Endothelial cell of umbilical vein (primary cell): ENCODE data around the gene OTC. TPM values are rescaled to one million over a fixed set of nuclear protein-coding genes. Genes with fewer than 3 reads are reported as not detected.

Experiments
- BruUV-seq: library from RNA; stranded (reverse); fragments of 400-500 nt; replicated peaks from 2 replicates; lab custom pipeline; 2021; lab: Mats Ljungman, UMichigan
- CTCF ChIA-PET: fragments of 300-600, 350-600 bp; sonication (Branson Sonifier 250); formaldehyde crosslinking; loops from one replicate; lab custom pipeline; 2021; ENCODE audit warnings: antibody characterized with exemption, inconsistent platforms; lab: Charles Lee
- POLR2A ChIA-PET: fragments of 300-600, 350-600 bp; sonication (Branson Sonifier 250); formaldehyde crosslinking; loops from one replicate; lab custom pipeline; 2021; ENCODE audit warnings: antibody characterized with exemption, inconsistent platforms; lab: Charles Lee
- DNase-seq: peaks from one replicate; pipeline ENCODE4 v3.0.0-alpha.2; 2011; ENCODE audit warnings: low read depth, low spot score
- FAIRE-seq: peaks from 2 replicates; lab custom pipeline; 2011; peaks lifted over from hg19 to GRCh38; lab: Jason Lieb, UNC
- H2AFZ ChIP-seq: 2 replicates; pipeline ENCODE4 v1.6.0; 2012; ENCODE audit warnings: low read depth, low read length, control low read depth, inconsistent platforms
- H3K27ac ChIP-seq: 2 replicates; pipeline ENCODE4 v1.5.1; 2011; ENCODE audit warnings: low read depth, mild to moderate bottlenecking, control low read depth, low read length, moderate library complexity; ENCODE audit not compliant: insufficient read depth
- H3K27me3 ChIP-seq, 2 experiments: 2 replicates each; pipeline versions ENCODE4 v1.6.0 to v1.6.1; 2011; ENCODE audit warnings: low read length in 2 of 2, mixed read lengths in 1 of 2; ENCODE audit not compliant: control insufficient read depth in 2 of 2, insufficient read depth in 2 of 2
- H3K36me3 ChIP-seq, 2 experiments: 2 replicates in 1 of 2; 3 replicates in 1 of 2; pipeline ENCODE4 v1.5.1; 2011; ENCODE audit warnings: low read length in 2 of 2, mild to moderate bottlenecking in 1 of 2, moderate library complexity in 1 of 2; ENCODE audit not compliant: control insufficient read depth in 2 of 2, insufficient read depth in 2 of 2; ENCODE audit errors: extremely low read depth in 1 of 2
- H3K4me1 ChIP-seq: 3 replicates; pipeline ENCODE4 v1.5.1; 2011; ENCODE audit warnings: mild to moderate bottlenecking, low read length; ENCODE audit not compliant: control insufficient read depth, insufficient read depth; ENCODE audit errors: extremely low read depth
- H3K4me2 ChIP-seq: 2 replicates; pipeline ENCODE4 v1.6.1; 2011; ENCODE audit warnings: low read length, control low read depth, mixed read lengths; ENCODE audit not compliant: insufficient read depth
- H3K4me3 ChIP-seq, 3 experiments: fragments of 200-600 bp in 1 of 3; sonication (generic), shearing (Covaris generic) in 1 of 3; replicated peaks in 1 of 3; 2 replicates each; pipeline ENCODE4 v1.5.1; 2011 to 2016; ENCODE audit warnings: control low read depth in 3 of 3, low read length in 3 of 3, mild to moderate bottlenecking in 2 of 3, inconsistent platforms in 1 of 3, low read depth in 1 of 3, moderate library complexity in 1 of 3; ENCODE audit not compliant: insufficient read depth in 1 of 3
- H3K79me2 ChIP-seq: 2 replicates; pipeline ENCODE4 v1.6.0; 2012; ENCODE audit warnings: low read length, inconsistent platforms; ENCODE audit not compliant: control insufficient read depth, insufficient read depth
- H3K9ac ChIP-seq: replicated peaks from 2 replicates; pipeline ENCODE3; 2011; ENCODE audit warnings: low read length, control low read depth; ENCODE audit not compliant: insufficient read depth; ENCODE audit errors: extremely low read depth
- H3K9me1 ChIP-seq: replicated peaks from 3 replicates; pipeline ENCODE4 v1.6.0; 2011; ENCODE audit warnings: mild to moderate bottlenecking, low read length; ENCODE audit not compliant: control insufficient read depth, insufficient read depth; ENCODE audit errors: extremely low read depth
- H3K9me3 ChIP-seq: replicated peaks from 2 replicates; pipeline ENCODE4 v1.5.1; 2012; ENCODE audit warnings: low read length, inconsistent platforms; ENCODE audit not compliant: control insufficient read depth, insufficient read depth
- H4K20me1 ChIP-seq: replicated peaks from 2 replicates; pipeline ENCODE3; 2011; ENCODE audit warnings: mild to moderate bottlenecking, low read length; ENCODE audit not compliant: control insufficient read depth, insufficient read depth; ENCODE audit errors: extremely low read depth
- CTCF ChIP-seq, 2 donors: IDR thresholded peaks; 1 replicate in 1 of 2; 2 replicates in 1 of 2; pipeline ENCODE4 v1.5.1; 2011; ENCODE audit warnings: low read length in 2 of 2, mild to moderate bottlenecking in 2 of 2, moderate library complexity in 2 of 2, control low read depth in 1 of 2, inconsistent platforms in 1 of 2, low read depth in 1 of 2; ENCODE audit not compliant: insufficient read depth in 1 of 2; ENCODE audit errors: extremely low read depth in 1 of 2
- EZH2 ChIP-seq: IDR thresholded peaks from 2 replicates; pipeline ENCODE4 v1.6.1; 2012; ENCODE audit warnings: borderline replicate concordance, low read depth, mild to moderate bottlenecking, moderate library complexity, low read length, inconsistent platforms; ENCODE audit not compliant: severe bottlenecking
- FOS ChIP-seq: IDR thresholded peaks from 2 replicates; pipeline ENCODE4 v1.6.1; 2011; ENCODE audit warnings: mild to moderate bottlenecking, low read length, moderate library complexity, borderline replicate concordance; ENCODE audit not compliant: insufficient read depth
- GATA2 ChIP-seq: IDR thresholded peaks from 2 replicates; pipeline ENCODE4 v1.7.0; 2011; ENCODE audit warnings: low read depth, mild to moderate bottlenecking, moderate library complexity, mixed read lengths, low read length; ENCODE audit not compliant: insufficient read length, insufficient read depth
- JUN ChIP-seq: IDR thresholded peaks from 2 replicates; pipeline ENCODE4 v1.6.1; 2011; ENCODE audit warnings: borderline replicate concordance, low read depth; ENCODE audit not compliant: insufficient read length, insufficient read depth
- MAX ChIP-seq: IDR thresholded peaks from 2 replicates; pipeline ENCODE4 v1.6.1; 2011; ENCODE audit not compliant: insufficient read depth, insufficient read length
- MYC ChIP-seq: IDR thresholded peaks from one replicate; pipeline ENCODE4 v1.6.1; 2011; ENCODE audit warnings: mild to moderate bottlenecking, low read depth, low read length
- POLR2A ChIP-seq: IDR thresholded peaks from 2 replicates; pipeline ENCODE4 v1.6.1; 2012; ENCODE audit warnings: low read depth, mild to moderate bottlenecking, control low read depth, low read length
- POLR2AphosphoS5 ChIP-seq: IDR thresholded peaks from 2 replicates; pipeline ENCODE4 v1.6.1; 2012; ENCODE audit warnings: low read depth, mild to moderate bottlenecking, control low read depth, low read length, moderate library complexity; ENCODE audit not compliant: insufficient read depth
- dilution Hi-C: fragments of 300-500 bp; cut with MboI; formaldehyde crosslinking; loops from one replicate; pipeline ENCODE4 v1.15.0; 2019; ENCODE audit warnings: low sequenced_read_pairs; ENCODE audit not compliant: extremely low pct_ligation_motif_present
- intact Hi-C: fragments of 100-400 bp; cut with micrococcal nuclease; formaldehyde crosslinking; loops from one replicate; pipeline ENCODE4 v1.10.0; 2022
- polyA plus RNA-seq, 4 experiments: library from polyadenylated mRNA; depleted of rRNA in 3 of 4; stranded (reverse) in 3 of 4; unstranded in 1 of 4; fragments of >200 nt; gene quantifications; 2 replicates each; pipeline versions ENCODE4 v1.2.1 to v1.2.3, GENCODE V29; 2011 to 2012; ENCODE audit warnings: missing spikeins in 1 of 4
- total RNA-seq: library from RNA; stranded (reverse); gene quantifications from 2 replicates; pipeline ENCODE4 v1.2.3, GENCODE V29; 2021

OTC gene
- total and polyA plus RNA-seq, 2 donors (not counting 3 experiments of a cell fraction or from before 2014, with no cell fraction given), result not detected

- H3K4me2 ChIP-seq, result no peak overlapping the region
These were observed 113.3 kb downstream of the OTC start for GRCh38 chrX:38465686-38466085.

GRCh38 chrX:38468563-38469157 lies 116.3 kb downstream of the OTC start:
- Histone ChIP-seq H3K4me2 (no peak overlapping the region), H3K36me3 (no peaks in the 10 kb centered on the region), H4K20me1 (no peaks in the 10 kb centered on the region), H3K9me1 (no peaks in the 10 kb centered on the region), H3K9me3 (no peaks in the 10 kb centered on the region), H3K27ac (no peak overlapping the region), H3K79me2 (no peaks in the 10 kb centered on the region), H3K4me1 (no peaks in the 10 kb centered on the region), H3K4me3 (no peak overlapping the region), H2AFZ (no peak overlapping the region), H3K9ac (no peak overlapping the region), H3K27me3 (no peaks in the 10 kb centered on the region)
- BruUV-seq, result no TSS peak
- ChIA-PET POLR2A (no interaction called here), CTCF (interaction anchor here (1.2 kb wide), 1 partner anchor 133 kb away, joined by 4 read pairs; no protein-coding TSS in a partner anchor)
- TF ChIP-seq CTCF (IDR thresholded peaks at IDR 0.05; ENCODE audit: extremely low read depth in 1 of 2, insufficient read depth in 1 of 2, low read depth in 1 of 2, low read length in 2 of 2), result no peak
- no peak for TF ChIP-seq MYC
- no peak for TF ChIP-seq POLR2A
- no peak for TF ChIP-seq FOS
- no peak for TF ChIP-seq GATA2
- no peak for TF ChIP-seq EZH2
- no peak for TF ChIP-seq MAX
- no peak for TF ChIP-seq POLR2AphosphoS5
- no peak for TF ChIP-seq JUN
- FAIRE-seq (no peak), DNase-seq (no peak)
- intact Hi-C loops, result no loop called here
- dilution Hi-C loops, result no loop called here

More at GRCh38 chrX:38465686-38466085, 113.3 kb downstream of the OTC start:
- FAIRE-seq (no peak), DNase-seq (no peak)
- dilution Hi-C loops, result no loop called here
- no peaks in the 10 kb centered on the region for H3K27me3 ChIP-seq
- H3K36me3 ChIP-seq, result no peaks in the 10 kb centered on the region
- H3K4me3 ChIP-seq, result no peak overlapping the region
- CTCF ChIA-PET, result no interaction called here
- no peaks in the 10 kb centered on the region for H3K4me1 ChIP-seq
- no peaks in the 10 kb centered on the region for H3K9me1 ChIP-seq
- intact Hi-C loops, result no loop called here
- no peak for TF ChIP-seq MAX
- H3K79me2 ChIP-seq, result no peaks in the 10 kb centered on the region
- POLR2A ChIA-PET, result no interaction called here
- H3K9me3 ChIP-seq, result no peaks in the 10 kb centered on the region
- no peak overlapping the region for H2AFZ ChIP-seq
- BruUV-seq, result no TSS peak
- H3K9ac ChIP-seq, result no peak overlapping the region
- H3K27ac ChIP-seq, result no peak overlapping the region
- H4K20me1 ChIP-seq, result no peaks in the 10 kb centered on the region
